GM10248 (cell line): ENCODE results near the gene PEX6.

ENCODE experiments used
- CTCF ChIA-PET: fragments of 300-600 bp; sonication (Branson Sonifier 250); formaldehyde crosslinking; extraction: SDS; loops from one replicate; lab custom pipeline; 2021; ENCODE audit warnings: antibody characterized with exemption; lab: Yijun Ruan, JAX
- POLR2A ChIA-PET: fragments of 350-650 bp; sonication (Branson Sonifier 250); formaldehyde crosslinking; extraction: SDS; loops from one replicate; lab custom pipeline; 2020; ENCODE audit warnings: antibody characterized with exemption; lab: Yijun Ruan, JAX
- DNase-seq: peaks from one replicate; pipeline ENCODE4 v3.0.0; 2012; ENCODE audit errors: extremely low spot score
- TF ChIP-seq, protein P1 (sequence below): IDR thresholded peaks from 2 replicates; pipeline ENCODE4 v1.5.1; 2012; ENCODE audit warnings: mild to moderate bottlenecking, low read depth; ENCODE audit errors: extremely low read depth, missing control alignments, control extremely low read depth

PEX6 gene

GRCh38 chr6:42969934-42970333, 9.0 kb downstream of the PEX6 start:
- no peak for DNase-seq
- TF ChIP-seq, protein P1, sequence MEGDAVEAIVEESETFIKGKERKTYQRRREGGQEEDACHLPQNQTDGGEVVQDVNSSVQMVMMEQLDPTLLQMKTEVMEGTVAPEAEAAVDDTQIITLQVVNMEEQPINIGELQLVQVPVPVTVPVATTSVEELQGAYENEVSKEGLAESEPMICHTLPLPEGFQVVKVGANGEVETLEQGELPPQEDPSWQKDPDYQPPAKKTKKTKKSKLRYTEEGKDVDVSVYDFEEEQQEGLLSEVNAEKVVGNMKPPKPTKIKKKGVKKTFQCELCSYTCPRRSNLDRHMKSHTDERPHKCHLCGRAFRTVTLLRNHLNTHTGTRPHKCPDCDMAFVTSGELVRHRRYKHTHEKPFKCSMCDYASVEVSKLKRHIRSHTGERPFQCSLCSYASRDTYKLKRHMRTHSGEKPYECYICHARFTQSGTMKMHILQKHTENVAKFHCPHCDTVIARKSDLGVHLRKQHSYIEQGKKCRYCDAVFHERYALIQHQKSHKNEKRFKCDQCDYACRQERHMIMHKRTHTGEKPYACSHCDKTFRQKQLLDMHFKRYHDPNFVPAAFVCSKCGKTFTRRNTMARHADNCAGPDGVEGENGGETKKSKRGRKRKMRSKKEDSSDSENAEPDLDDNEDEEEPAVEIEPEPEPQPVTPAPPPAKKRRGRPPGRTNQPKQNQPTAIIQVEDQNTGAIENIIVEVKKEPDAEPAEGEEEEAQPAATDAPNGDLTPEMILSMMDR, result no peak
- ChIA-PET CTCF (interaction anchor here (1.8 to 1.9 kb wide), 2 partner anchors 10 to 173 kb away, joined by 4 read pairs; no protein-coding TSS in a partner anchor), POLR2A (interaction anchor here (0.9 kb wide), 1 partner anchor 14 kb away, joined by 3 read pairs; the partner anchor contains the start of gene PPP2R5D)

DNA sequence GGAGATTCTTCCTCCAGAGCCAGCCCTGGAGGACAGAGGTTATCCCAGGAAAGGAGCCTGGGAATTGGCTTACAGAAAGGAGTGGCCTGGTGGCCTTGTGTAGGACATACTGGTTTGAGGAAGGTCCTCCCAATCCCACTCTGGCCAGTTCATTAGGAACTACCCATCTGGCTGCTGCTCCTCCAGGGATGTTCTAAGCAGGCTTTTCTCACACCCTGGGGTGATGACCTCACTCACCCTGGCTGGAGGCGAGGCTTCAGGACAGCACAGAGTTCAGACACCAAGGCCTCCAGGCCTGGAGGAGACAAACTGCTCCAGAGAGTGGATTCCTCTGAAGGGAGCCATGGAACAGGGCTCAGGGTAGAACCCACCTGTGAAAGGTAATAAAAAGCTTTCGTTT, 9.6 kb downstream of the PEX6 start:
- TF ChIP-seq, protein P1, result no peak
- ChIA-PET CTCF (interaction anchor here (1.9 kb wide), 1 partner anchor 173 kb away, joined by 4 read pairs; no protein-coding TSS in a partner anchor), POLR2A (interaction anchor here (0.6 to 0.9 kb wide), 2 partner anchors 13 to 15 kb away, joined by 3 read pairs; partner anchors contain the start of gene PPP2R5D)
- DNase-seq, result no peak

DNA sequence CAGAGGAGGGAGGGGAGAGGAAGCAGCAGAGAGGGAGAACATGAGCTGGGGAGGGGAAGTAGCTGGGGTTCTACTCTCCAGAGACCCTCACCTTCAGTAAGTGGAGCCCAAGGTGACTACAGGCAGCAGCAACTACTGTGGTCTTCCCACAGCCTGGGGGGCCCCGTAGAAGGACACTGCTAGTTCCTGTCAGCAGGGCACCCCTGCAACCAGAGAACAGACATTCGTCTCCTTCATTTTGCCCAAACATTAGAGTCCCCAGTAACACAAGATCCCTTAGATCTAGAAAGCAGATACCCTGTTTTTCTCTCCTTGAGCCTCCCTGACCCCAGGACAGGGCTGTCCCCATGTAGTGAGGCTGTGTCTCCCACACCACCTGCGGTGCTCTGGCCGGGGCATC, 10.2 kb downstream of the PEX6 start:
- ChIA-PET CTCF (no interaction called here), POLR2A (no interaction called here)
- TF ChIP-seq, protein P1, result no peak
- DNase-seq, result no peak

DNA sequence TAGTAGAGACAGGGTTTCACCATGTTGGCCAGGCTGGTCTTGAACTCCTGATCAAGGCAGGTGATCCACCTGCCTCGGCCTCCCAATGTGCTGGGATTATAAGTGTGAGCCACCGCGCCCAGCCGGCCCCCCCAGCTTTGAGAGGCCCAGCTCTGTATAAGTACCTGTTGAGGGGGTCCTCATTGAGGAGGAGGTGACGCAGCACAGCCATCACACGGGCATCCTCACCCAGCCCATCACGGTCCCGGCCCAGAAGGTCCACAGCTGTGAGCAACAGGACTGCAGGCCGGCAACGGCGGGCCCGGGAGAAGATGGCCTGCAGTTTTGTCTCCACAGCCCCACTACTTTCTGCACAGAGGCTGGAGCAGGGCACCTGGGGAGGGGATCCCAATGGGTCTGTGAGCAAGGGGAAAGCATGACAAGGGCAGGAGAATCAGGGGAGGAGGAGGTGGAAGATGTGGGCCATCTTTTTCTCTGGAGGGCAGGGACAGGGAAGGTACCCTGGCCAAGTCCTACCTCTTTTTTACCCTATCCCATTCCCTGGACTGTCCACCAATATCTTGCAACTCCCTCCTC, 10.8 kb downstream of the PEX6 start:
- DNase-seq, result no peak
- TF ChIP-seq, protein P1, result no peak
- ChIA-PET POLR2A (no interaction called here), CTCF (interaction anchor here (2.0 kb wide), 1 partner anchor 11 kb away, joined by 4 read pairs; the partner anchor contains the start of gene PEX6)

GRCh38 chr6:42967228-42967627, 11.8 kb downstream of the PEX6 start:
- POLR2A ChIA-PET, result no interaction called here
- CTCF ChIA-PET, result interaction anchor here (2.0 kb wide), 1 partner anchor 12 kb away, joined by 4 read pairs; the partner anchor contains the start of gene PEX6
- DNase-seq, result no peak
- TF ChIP-seq, protein P1, result no peak

DNA sequence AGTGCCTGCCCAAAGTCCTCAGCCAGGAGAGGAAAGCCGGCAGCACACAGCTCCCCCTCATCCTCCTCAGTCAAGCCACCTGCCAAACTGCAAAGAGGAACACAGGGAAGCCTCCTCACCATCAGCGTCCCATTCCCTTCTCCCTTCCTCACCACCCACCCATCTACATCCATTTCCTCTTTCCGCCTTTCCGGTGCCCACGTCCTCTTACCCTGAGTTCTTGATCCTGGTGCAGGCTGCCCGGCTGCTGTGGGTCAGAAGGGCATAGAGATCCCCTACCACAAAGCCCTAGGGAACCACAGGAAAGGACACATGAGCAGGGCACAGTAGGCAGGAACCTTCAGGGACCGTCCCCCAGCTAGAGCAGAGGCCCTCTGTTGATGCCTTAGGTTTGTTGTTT, 12.4 kb downstream of the PEX6 start:
- ChIA-PET CTCF (interaction anchor here (1.1 to 2.0 kb wide), 3 partner anchors 12 to 177 kb away, joined by 3 to 4 read pairs (median 4); partner anchors contain the start of gene PEX6), POLR2A (no interaction called here)
- TF ChIP-seq, protein P1, result no peak
- no peak for DNase-seq
